ENCODE data around the gene STK16. TPM values are rescaled to one million over a fixed set of nuclear protein-coding genes. Genes with fewer than 3 reads are reported as not detected.

STK16 gene
- total and polyA plus RNA-seq, 2 of the 13 experiments (the other 11 are each of a cell fraction or from before 2014, with no cell fraction given) = 28.0 to 50.9 TPM

DNA sequence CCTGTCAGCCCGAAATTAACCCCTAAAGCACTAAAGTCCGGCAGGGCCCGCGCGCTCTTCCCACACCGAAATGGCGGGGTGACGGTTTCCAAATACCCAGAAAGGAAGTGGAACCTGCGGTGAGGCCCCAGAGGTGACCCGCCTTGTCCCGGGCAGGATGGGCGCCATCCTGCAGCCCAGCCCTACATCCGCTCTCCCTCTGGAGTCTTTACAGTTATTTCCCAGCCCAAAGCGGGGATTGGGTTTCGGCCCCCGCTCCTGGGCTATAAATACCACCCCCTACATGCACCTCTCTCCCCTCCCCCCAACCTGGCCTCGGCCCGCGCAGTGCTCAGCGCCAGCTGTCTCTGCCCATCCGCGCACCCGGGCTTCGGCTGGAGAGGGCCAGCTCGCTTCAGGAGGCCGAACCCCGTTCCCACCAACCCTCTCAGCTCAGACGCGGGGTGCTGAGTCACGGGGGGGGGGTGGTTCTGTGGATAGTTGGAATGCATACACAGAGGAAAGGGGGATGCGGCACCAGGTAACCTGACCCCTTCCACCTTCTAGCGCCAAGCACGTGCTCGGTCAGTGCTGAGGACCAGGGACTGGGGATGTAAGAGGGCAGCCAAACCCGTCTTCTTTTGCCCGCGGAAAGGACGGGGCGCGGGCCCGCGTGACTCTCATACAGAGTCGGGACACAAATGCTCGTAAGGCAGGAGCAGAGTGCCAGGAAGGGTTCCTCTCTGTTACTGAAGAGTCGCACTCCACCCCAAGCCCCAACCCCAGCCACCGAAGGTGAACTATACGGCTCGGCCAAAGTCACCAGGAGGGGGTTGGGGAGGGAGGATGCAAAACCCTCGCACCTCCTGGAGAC lies 7.8 kb downstream of the STK16 start, which contains the start of gene TUBA4B (continued):
- TF ChIP-seq SOX5 (CRISPR knock-in tag; IDR thresholded peaks at IDR 0.05; ENCODE audit: borderline replicate concordance) (0 out of 2 replicates have a peak, but pooled peaks have one; percentile 2), MXD4 (CRISPR knock-in tag; IDR thresholded peaks at IDR 0.05) (no peak), ATF1 (CRISPR knock-in tag; IDR thresholded peaks at IDR 0.05) (no peak), HOXA3 (CRISPR knock-in tag; IDR thresholded peaks at IDR 0.05) (no peak), IRF2 (CRISPR knock-in tag; IDR thresholded peaks at IDR 0.05) (no peak), BCL6 (CRISPR knock-in tag; IDR thresholded peaks at IDR 0.05) (no peak), ZNF513 (CRISPR knock-in tag; conservative IDR thresholded peaks at IDR 0.05) (no peak), YEATS2 (CRISPR knock-in tag; IDR thresholded peaks at IDR 0.05; ENCODE audit: borderline replicate concordance) (no peak), DMTF1 (CRISPR knock-in tag; IDR thresholded peaks at IDR 0.05) (no peak), HMG20B (CRISPR knock-in tag; conservative IDR thresholded peaks at IDR 0.05) (no peak), AGO2 (optimal IDR thresholded peaks at IDR 0.05; ENCODE audit: low read depth, low read length) (peak; percentile 28), ZNF605 (CRISPR knock-in tag; IDR thresholded peaks at IDR 0.05) (no peak), PAX8 (CRISPR knock-in tag; IDR thresholded peaks at IDR 0.05; ENCODE audit: borderline replicate concordance) (no peak), SRSF4 (IDR thresholded peaks at IDR 0.05; ENCODE audit: low read depth, low read length, poor library complexity, severe bottlenecking) (no peak), MBNL3 (CRISPR knock-in tag; conservative IDR thresholded peaks at IDR 0.05) (no peak), KLF15 (CRISPR knock-in tag; IDR thresholded peaks at IDR 0.05; ENCODE audit: borderline replicate concordance) (no peak), ZNF660 (CRISPR knock-in tag; IDR thresholded peaks at IDR 0.05; ENCODE audit: borderline replicate concordance, low read depth) (no peak), SALL1 (CRISPR knock-in tag; IDR thresholded peaks at IDR 0.05) (no peak), SPEN (CRISPR knock-in tag; IDR thresholded peaks at IDR 0.05; ENCODE audit: low read depth) (peak; percentile 9)
- TF ChIP-seq, protein P1, sequence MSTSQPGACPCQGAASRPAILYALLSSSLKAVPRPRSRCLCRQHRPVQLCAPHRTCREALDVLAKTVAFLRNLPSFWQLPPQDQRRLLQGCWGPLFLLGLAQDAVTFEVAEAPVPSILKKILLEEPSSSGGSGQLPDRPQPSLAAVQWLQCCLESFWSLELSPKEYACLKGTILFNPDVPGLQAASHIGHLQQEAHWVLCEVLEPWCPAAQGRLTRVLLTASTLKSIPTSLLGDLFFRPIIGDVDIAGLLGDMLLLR (CRISPR knock-in tag; IDR thresholded peaks at IDR 0.05) = 0 out of 2 replicates have a peak, but pooled peaks have one; percentile 14
- TF ChIP-seq, protein P2, sequence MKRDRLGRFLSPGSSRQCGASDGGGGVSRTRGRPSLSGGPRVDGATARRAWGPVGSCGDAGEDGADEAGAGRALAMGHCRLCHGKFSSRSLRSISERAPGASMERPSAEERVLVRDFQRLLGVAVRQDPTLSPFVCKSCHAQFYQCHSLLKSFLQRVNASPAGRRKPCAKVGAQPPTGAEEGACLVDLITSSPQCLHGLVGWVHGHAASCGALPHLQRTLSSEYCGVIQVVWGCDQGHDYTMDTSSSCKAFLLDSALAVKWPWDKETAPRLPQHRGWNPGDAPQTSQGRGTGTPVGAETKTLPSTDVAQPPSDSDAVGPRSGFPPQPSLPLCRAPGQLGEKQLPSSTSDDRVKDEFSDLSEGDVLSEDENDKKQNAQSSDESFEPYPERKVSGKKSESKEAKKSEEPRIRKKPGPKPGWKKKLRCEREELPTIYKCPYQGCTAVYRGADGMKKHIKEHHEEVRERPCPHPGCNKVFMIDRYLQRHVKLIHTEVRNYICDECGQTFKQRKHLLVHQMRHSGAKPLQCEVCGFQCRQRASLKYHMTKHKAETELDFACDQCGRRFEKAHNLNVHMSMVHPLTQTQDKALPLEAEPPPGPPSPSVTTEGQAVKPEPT (CRISPR knock-in tag; IDR thresholded peaks at IDR 0.05; ENCODE audit: low read depth) = no peak
- TF ChIP-seq, protein P3, sequence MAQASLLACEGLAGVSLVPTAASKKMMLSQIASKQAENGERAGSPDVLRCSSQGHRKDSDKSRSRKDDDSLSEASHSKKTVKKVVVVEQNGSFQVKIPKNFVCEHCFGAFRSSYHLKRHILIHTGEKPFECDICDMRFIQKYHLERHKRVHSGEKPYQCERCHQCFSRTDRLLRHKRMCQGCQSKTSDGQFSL (CRISPR knock-in tag; IDR thresholded peaks at IDR 0.05) = peak; percentile 34; the same call in 1 of the 2 replicates
